Fibroblast of pulmonary artery (primary cell): ENCODE data around the gene PEX14.

Experiments
- DNase-seq: peaks from one replicate; pipeline ENCODE4 v3.0.0-alpha.2; 2010; ENCODE audit warnings: low read depth
- H3K4me3 ChIP-seq: replicated peaks from 2 replicates; pipeline ENCODE4 v1.5.1; 2011; ENCODE audit warnings: low read depth, mild to moderate bottlenecking, control low read depth, low read length, moderate library complexity
- CTCF ChIP-seq: IDR thresholded peaks from 2 replicates; pipeline ENCODE4 v1.5.1; 2011; ENCODE audit warnings: mild to moderate bottlenecking, control low read depth, low read length, inconsistent platforms; ENCODE audit errors: missing control alignments

Gene PEX14

DNA sequence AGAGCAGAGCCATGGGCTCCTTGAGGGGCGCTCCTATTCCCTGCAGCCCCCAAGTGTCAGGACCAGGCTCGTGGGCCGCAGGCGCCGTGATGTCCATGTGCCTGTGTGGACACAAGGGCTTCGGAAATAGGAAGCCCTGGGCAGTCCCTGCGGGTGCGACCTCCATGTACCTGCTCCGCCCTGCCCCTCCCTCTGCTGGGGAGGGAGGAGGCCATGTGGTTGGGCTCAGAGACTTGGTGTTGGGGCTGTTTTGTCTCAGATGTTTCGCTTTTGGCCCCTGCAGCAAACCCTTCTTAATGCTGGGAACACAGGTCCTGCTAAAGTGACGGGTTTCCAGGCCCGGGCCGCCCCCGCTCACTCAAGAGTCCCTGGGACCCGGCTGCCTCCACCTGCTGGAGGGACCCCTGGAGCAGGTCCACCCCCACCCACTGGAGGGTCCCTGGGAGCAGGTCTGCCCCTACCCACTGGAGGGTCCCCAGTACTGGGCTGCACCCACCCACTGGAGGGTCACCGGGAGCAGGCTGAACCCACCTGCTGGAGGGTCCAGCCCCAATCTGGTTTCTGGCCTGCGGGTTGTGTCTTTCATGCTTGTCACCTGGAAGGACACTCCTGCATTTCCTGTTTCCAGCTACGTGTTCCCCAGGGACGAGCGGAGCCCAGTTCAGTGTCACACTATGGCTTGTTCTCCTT is 156.5 kb downstream of the PEX14 start:
- no peak for DNase-seq
- no peak overlapping the region for H3K4me3 ChIP-seq
- TF ChIP-seq CTCF: no peak

DNA sequence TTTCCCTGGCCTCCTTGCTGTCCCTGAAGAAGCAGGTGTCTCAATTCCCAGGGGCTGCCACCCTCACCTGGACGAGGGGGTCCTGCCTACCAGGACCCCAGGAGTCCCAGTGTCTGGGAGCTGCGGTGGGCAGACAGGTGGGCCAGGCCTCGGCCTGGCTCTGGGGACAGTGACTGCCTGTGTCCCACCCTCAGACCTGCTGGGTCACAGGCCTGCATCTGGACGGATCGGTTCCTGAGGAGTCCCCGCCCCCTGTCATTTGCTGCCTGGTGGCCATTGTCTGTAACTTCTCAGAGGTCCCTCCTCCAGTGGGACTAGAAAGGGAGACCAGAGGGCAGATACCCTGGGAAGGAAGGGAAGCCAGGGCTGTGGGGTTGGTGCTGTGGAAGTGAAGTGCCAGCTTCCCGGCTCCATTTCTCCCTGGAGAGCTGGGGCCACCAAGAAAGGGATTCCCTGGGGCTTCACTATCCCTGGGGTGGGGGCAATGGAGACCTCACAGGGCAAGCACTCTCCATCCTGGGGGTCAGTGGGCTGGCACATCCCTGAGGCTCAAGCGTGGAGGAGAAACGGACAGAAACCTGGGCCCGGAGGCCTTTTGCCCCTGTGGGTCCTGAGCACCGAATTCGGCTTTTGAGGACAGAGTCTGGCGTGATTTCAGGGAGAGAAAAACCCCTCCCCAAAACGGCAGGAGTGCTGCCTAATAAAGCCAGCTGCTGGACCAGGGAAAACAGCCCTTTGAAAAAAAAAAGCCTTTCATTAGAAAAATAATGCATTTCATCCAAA is 157.3 kb downstream of the PEX14 start:
- TF ChIP-seq CTCF: no peak
- DNase-seq: no peak
- no peak overlapping the region for H3K4me3 ChIP-seq

DNA sequence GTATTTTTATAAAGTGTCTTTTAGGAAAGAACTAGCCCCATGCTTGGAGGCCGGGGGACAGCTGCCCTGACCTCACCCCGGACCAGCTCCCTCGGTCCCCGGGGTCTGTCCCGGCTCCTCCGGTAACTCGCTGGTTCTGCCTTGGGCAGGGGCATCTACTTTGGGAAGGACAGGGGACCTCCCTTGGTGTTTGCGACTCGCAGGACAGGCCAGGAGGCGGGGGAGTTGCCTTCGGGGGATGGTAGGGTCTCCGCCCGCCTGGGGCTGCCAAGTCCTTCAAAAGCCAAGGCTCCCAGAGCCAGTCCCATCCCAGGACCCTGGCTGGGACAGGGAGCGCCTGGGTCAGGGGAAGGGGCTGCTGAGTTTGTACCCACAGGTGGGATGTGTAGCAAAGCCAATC is 157.9 kb downstream of the PEX14 start:
- DNase-seq: no peak
- no peak for TF ChIP-seq CTCF
- no peak overlapping the region for H3K4me3 ChIP-seq

DNA sequence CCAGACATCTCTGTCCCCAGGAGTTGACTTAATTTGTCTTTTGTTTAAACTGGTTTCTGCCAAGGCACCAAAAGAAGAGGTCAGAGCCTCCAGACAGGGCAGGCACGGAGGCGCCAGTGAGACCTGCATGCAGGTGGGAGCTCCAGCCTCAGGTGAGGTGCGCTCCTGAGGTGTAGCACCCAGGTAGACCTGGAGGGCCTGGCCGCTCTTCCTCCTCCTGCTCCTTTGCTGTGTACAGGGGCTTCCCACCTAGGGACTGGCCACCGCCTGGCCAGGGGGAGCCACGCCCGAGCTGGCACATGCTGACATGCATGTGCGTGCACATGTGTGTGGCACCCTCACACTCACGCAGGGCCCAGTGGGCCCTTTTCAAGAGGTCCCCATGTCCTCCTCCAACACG is 158.7 kb downstream of the PEX14 start:
- DNase-seq: no peak
- H3K4me3 ChIP-seq: no peak overlapping the region
- TF ChIP-seq CTCF: no peak

DNA sequence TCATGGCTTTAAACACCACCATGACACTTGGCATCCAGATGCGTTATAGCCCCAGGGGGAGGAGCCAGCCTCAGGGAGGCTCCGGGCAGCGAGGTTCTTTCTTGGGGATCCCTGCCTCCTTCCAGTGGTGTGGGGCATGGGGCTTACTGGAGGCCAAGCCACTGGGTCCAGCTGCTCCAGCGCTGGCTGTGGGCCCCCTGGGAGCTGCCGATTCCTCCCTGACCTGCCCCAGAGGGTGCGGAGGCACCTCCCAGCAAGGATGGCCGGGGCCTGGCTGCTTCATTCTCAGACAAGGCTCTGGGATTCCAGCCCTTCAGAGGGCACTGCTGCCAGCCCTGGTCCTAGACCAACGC is 159.3 kb downstream of the PEX14 start:
- no peak for TF ChIP-seq CTCF
- no peak for DNase-seq
- no peak overlapping the region for H3K4me3 ChIP-seq

GRCh38 chr1:10634428-10635084 is 159.8 kb downstream of the PEX14 start:
- no peak for TF ChIP-seq CTCF
- H3K4me3 ChIP-seq: no peak overlapping the region
- DNase-seq: no peak
